Mesothelial cell of epicardium (in vitro differentiated cells): ENCODE measurements around the gene MYH10. TPM values are rescaled to one million over a fixed set of nuclear protein-coding genes. Genes with fewer than 3 reads are reported as not detected.
A peak's percentile ranks its signal among the peaks of the same experiment; 100 is the strongest.

Source experiments
- DNase-seq, 2 experiments: peaks; one replicate each; pipeline ENCODE4 v3.0.0; 2021; ENCODE audit warnings: low spot score in 2 of 2; ENCODE audit not compliant: unreplicated experiment in 2 of 2
- H3K27ac Mint-ChIP-seq: 2 replicates; pipeline ENCODE4 v1.8.0; 2021; ENCODE audit warnings: mixed read lengths
- H3K27me3 Mint-ChIP-seq: 2 replicates; pipeline ENCODE4 v1.8.0; 2021; ENCODE audit warnings: low read depth, mixed read lengths
- H3K36me3 Mint-ChIP-seq: 2 replicates; pipeline ENCODE4 v1.8.0; 2021; ENCODE audit warnings: mixed read lengths
- H3K4me1 Mint-ChIP-seq: 2 replicates; pipeline ENCODE4 v1.8.0; 2021; ENCODE audit warnings: mixed read lengths
- H3K4me3 Mint-ChIP-seq: 2 replicates; pipeline ENCODE4 v1.8.0; 2021; ENCODE audit warnings: mild to moderate bottlenecking, moderate library complexity, mixed read lengths
- H3K9me3 Mint-ChIP-seq: 2 replicates; pipeline ENCODE4 v1.8.0; 2021; ENCODE audit warnings: mixed read lengths
- total RNA-seq: library from RNA; stranded (reverse); gene quantifications from 3 replicates; pipeline ENCODE4 v1.2.1, GENCODE V29; 2021
- TF ChIP-seq, protein P1 (sequence below): fragments of 200-600 bp; sonication (generic); IDR thresholded peaks from one replicate; pipeline ENCODE4 v1.5.0; 2021; ENCODE audit warnings: antibody characterized with exemption; ENCODE audit not compliant: unreplicated experiment

Gene MYH10
- total RNA-seq, 1 donor from 2014 or later = 328 TPM

- Mint-ChIP-seq H3K27me3 (no peaks in the 10 kb centered on the region), H3K27ac (no peak overlapping the region), H3K4me3 (no peak overlapping the region), H3K36me3 (peaks cover 42% of the 10 kb centered on the region), H3K9me3 (peaks cover 12% of the 10 kb centered on the region), H3K4me1 (peaks cover 6% of the 10 kb centered on the region)
- TF ChIP-seq, protein P1, sequence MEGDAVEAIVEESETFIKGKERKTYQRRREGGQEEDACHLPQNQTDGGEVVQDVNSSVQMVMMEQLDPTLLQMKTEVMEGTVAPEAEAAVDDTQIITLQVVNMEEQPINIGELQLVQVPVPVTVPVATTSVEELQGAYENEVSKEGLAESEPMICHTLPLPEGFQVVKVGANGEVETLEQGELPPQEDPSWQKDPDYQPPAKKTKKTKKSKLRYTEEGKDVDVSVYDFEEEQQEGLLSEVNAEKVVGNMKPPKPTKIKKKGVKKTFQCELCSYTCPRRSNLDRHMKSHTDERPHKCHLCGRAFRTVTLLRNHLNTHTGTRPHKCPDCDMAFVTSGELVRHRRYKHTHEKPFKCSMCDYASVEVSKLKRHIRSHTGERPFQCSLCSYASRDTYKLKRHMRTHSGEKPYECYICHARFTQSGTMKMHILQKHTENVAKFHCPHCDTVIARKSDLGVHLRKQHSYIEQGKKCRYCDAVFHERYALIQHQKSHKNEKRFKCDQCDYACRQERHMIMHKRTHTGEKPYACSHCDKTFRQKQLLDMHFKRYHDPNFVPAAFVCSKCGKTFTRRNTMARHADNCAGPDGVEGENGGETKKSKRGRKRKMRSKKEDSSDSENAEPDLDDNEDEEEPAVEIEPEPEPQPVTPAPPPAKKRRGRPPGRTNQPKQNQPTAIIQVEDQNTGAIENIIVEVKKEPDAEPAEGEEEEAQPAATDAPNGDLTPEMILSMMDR = no peak
- DNase-seq = no peak
Measured at GRCh38 chr17:8588877-8589554, 41.5 kb downstream of the MYH10 start.

- peaks cover 30% of the 10 kb centered on the region for H3K36me3 Mint-ChIP-seq
- no peak overlapping the region for H3K4me3 Mint-ChIP-seq
- peak overlapping the region; percentile 28 for H3K27ac Mint-ChIP-seq
- H3K4me1 Mint-ChIP-seq = peaks cover 18% of the 10 kb centered on the region
- H3K27me3 Mint-ChIP-seq = no peaks in the 10 kb centered on the region
- DNase-seq = no peak
- H3K9me3 Mint-ChIP-seq = no peaks in the 10 kb centered on the region
- TF ChIP-seq, protein P1 = no peak
Measured at GRCh38 chr17:8586766-8587165, 43.8 kb downstream of the MYH10 start.

GRCh38 chr17:8585911-8586310, 44.6 kb downstream of the MYH10 start:
- TF ChIP-seq, protein P1 = no peak
- H3K4me1 Mint-ChIP-seq = peaks cover 26% of the 10 kb centered on the region
- no peak overlapping the region for H3K4me3 Mint-ChIP-seq
- H3K27ac Mint-ChIP-seq = no peak overlapping the region
- H3K27me3 Mint-ChIP-seq = no peaks in the 10 kb centered on the region
- H3K36me3 Mint-ChIP-seq = peaks cover 24% of the 10 kb centered on the region
- H3K9me3 Mint-ChIP-seq = no peaks in the 10 kb centered on the region
- DNase-seq = no peak

GRCh38 chr17:8583954-8584353, 46.6 kb downstream of the MYH10 start:
- no peak for DNase-seq
- no peak overlapping the region for H3K27ac Mint-ChIP-seq
- TF ChIP-seq, protein P1 = no peak
- H3K27me3 Mint-ChIP-seq = no peaks in the 10 kb centered on the region
- no peaks in the 10 kb centered on the region for H3K9me3 Mint-ChIP-seq
- H3K4me1 Mint-ChIP-seq = peaks cover 36% of the 10 kb centered on the region
- H3K36me3 Mint-ChIP-seq = peaks cover 24% of the 10 kb centered on the region
- H3K4me3 Mint-ChIP-seq = no peak overlapping the region

DNA sequence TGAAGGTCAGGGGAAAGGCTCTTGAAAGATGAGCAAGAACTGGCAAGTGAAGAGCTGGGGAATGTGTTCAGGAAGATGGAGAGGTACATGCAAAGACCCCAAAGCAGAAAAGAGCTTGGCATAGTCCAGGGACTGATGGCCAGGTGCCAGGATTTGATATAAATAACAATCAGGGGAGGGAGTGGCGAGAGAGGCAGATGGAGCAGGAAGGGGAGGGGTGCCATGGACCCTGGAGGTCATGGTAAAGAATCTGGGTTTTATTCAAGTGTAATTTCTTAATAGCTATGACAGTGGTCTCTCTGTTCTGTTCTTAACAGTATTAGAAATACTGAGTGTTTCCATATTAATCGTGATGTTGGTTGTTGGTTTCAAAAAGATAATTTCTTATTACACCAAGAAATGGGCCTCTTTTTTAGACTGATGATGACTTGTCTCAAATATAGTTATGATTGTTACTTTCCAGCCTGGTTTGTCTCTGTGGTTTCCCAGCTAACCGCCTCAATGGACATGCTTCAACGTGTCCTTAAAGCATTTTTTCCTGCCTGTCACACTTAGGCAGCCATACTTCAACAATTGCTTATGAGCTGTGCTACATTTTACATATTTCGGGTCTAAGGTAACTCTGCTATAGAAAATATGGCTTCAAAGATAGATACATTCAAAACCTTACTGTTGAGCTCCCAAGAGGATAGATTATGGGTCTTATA, 49.4 kb downstream of the MYH10 start:
- H3K9me3 Mint-ChIP-seq = no peaks in the 10 kb centered on the region
- peak overlapping the region; percentile 76 for H3K27ac Mint-ChIP-seq
- no peak overlapping the region for H3K4me3 Mint-ChIP-seq
- H3K27me3 Mint-ChIP-seq = no peaks in the 10 kb centered on the region
- peaks cover 9% of the 10 kb centered on the region for H3K36me3 Mint-ChIP-seq
- TF ChIP-seq, protein P1 = no peak
- H3K4me1 Mint-ChIP-seq = peaks cover 33% of the 10 kb centered on the region
- DNase-seq = no peak
